HG02840 (cell line): ENCODE data around the gene C1orf159.
"Not testable (repeated sequence)": the region's sequence is repeated elsewhere in the genome, so short reads cannot be mapped to it uniquely, and the experiment has no call there.

Source experiments
- ATAC-seq: cut with Tn5 transposase; IDR thresholded peaks from one replicate; pipeline ENCODE4 v1.9.1; 2021; ENCODE audit warnings: mild to moderate bottlenecking, moderate library complexity, moderate number of reproducible peaks; ENCODE audit not compliant: unreplicated experiment, low FRiP score

C1orf159 gene

GRCh38 chr1:1150100-1150499 is 34.2 kb upstream of the C1orf159 start:
- no peak for ATAC-seq

- no peak for ATAC-seq
Measured at GRCh38 chr1:1149416-1149815, 33.5 kb upstream of the C1orf159 start.

GRCh38 chr1:1148569-1148968 is 32.7 kb upstream of the C1orf159 start:
- no peak for ATAC-seq

GRCh38 chr1:1148061-1148460 is 32.2 kb upstream of the C1orf159 start:
- ATAC-seq: no peak

GRCh38 chr1:1146596-1146995 is 30.7 kb upstream of the C1orf159 start:
- ATAC-seq: no peak

GRCh38 chr1:1146026-1146425 is 30.1 kb upstream of the C1orf159 start:
- ATAC-seq: no peak

- ATAC-seq: no peak
Measured at GRCh38 chr1:1145547-1145914, 29.6 kb upstream of the C1orf159 start.

- ATAC-seq: no peak
Measured at GRCh38 chr1:1144843-1145546, 29.1 kb upstream of the C1orf159 start.

GRCh38 chr1:1144122-1144842 is 28.4 kb upstream of the C1orf159 start:
- ATAC-seq: no peak

- no peak for ATAC-seq
Measured at GRCh38 chr1:1143636-1144035, 27.7 kb upstream of the C1orf159 start.

- ATAC-seq: no peak
Measured at GRCh38 chr1:1142844-1143243, 27.0 kb upstream of the C1orf159 start.

- not testable (repeated sequence) for ATAC-seq
Measured at GRCh38 chr1:1142352-1142751, 26.5 kb upstream of the C1orf159 start.

GRCh38 chr1:1141911-1142250 is 26.0 kb upstream of the C1orf159 start:
- no peak for ATAC-seq

- no peak for ATAC-seq
Measured at GRCh38 chr1:1141244-1141910, 25.5 kb upstream of the C1orf159 start.

GRCh38 chr1:1140673-1141072 is 24.8 kb upstream of the C1orf159 start:
- no peak for ATAC-seq

- no peak for ATAC-seq
Measured at GRCh38 chr1:1137256-1138045, 21.6 kb upstream of the C1orf159 start.

GRCh38 chr1:1136547-1137230 is 20.8 kb upstream of the C1orf159 start:
- ATAC-seq: no peak

GRCh38 chr1:1135339-1136136 is 19.6 kb upstream of the C1orf159 start:
- ATAC-seq: no peak

- no peak for ATAC-seq
Measured at GRCh38 chr1:1134300-1134970, 18.5 kb upstream of the C1orf159 start.
